ENCODE data around the gene CTNND2. TPM values are rescaled to one million over a fixed set of nuclear protein-coding genes. Genes with fewer than 3 reads are reported as not detected.

CTNND2 gene
- total RNA-seq, 1 experiment from 2014 or later: not detected

DNA sequence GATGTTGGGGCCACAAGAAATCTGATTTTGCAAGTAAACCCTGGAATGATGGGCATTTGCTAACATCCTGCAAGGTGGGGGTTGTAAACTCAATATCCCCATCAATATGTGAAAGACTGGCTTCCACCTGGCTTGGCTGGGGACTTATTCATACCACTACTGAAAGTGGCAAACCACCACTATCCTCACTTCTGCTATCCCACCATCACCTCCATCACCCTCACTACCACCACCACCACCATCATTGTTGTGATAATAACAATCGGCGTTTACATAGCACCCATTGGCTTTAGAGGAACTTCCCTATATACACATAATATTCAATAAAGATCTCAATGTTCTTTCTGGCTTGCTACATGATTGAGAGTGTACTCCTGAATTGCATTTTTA lies 918.5 kb downstream of the CTNND2 start:
- Histone ChIP-seq H3K4me3 (no peak overlapping the region), H3K4me1 (replicated peaks) (no peaks in the 10 kb centered on the region), H3K27me3 (replicated peaks) (no peaks in the 10 kb centered on the region; the same call in none of the 2 replicates), H3K36me3 (no peaks in the 10 kb centered on the region), H3K9me3 (replicated peaks) (no peaks in the 10 kb centered on the region), H3K27ac (no peak overlapping the region)
- no peak for DNase-seq (ENCODE audit: low read depth in 1 of 2, low spot score in 2 of 2)

DNA sequence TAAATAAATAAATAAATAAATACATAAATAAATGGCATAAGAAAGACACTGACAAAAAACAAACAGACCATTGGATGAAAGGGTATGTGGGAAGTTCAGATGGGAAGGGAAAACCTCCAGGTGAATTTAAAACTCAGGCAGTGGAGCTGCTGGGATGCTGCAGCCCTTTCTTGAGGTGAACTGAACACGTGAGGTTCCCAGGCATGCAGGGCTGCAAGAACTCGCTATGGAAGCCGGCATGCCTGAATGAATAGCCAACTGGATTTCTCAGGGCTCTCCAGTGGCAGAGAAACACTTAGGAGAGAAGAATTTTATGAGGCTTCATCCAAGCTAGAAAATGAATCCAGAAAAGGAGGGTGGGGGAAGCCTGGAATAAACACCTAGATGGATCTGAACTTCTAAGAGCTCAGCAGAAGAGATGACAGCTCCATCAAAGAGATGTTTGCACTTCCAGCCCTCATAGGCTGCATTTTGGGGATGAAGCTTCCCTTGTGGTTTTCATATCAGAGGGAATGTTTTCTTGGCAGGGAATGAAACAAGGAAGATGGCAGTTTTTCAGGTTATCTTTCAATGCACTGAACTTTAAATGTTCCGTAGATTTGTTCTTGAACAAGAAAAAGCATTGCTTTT lies 919.0 kb downstream of the CTNND2 start:
- no peak for DNase-seq (ENCODE audit: low read depth in 1 of 2, low spot score in 2 of 2)

DNA sequence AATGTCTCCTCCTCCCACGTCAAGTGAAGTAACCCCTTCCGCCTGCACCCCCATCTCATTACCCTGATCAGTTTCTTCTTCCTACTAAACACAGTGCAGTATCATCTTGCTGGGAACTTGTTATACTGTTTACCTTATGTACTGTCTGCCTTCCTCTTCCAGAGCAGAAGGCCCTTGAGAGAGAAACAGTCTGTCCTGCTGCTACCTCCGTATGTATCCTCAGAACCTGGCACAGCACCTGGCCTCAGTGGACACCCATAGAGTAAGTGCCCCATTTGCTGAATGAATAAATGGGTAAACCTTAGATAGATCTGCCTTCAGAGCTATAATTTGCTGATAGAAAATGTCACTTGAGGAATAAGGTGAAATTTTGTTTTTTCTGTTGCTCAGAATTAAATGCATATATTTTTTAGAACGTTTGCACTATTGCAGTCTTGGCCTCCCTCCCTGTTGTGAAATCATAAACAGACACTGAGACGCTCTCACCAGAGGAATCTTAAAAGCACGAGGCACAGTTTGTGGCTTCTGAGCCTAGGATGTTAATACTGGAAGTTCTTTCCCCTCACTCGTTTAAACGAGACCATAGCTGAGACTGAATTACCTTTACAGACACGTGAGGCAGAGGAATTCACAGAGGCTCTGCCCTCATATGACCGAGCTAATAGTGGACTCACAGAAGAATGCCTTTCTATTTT lies 920.1 kb downstream of the CTNND2 start:
- H3K4me1 ChIP-seq (replicated peaks): no peaks in the 10 kb centered on the region
- no peaks in the 10 kb centered on the region for H3K36me3 ChIP-seq
- H3K27me3 ChIP-seq (replicated peaks): no peaks in the 10 kb centered on the region; the same call in none of the 2 replicates
- DNase-seq (ENCODE audit: low read depth in 1 of 2, low spot score in 2 of 2): no peak
- no peaks in the 10 kb centered on the region for H3K9me3 ChIP-seq (replicated peaks)
- no peak overlapping the region for H3K4me3 ChIP-seq
- H3K27ac ChIP-seq: no peak overlapping the region

More for the DNA sequence above, 919.0 kb downstream of the CTNND2 start:
- no peak overlapping the region for H3K27ac ChIP-seq
- no peaks in the 10 kb centered on the region for H3K4me1 ChIP-seq (replicated peaks)
- H3K27me3 ChIP-seq (replicated peaks): no peaks in the 10 kb centered on the region; the same call in none of the 2 replicates
- no peak overlapping the region for H3K4me3 ChIP-seq
- no peaks in the 10 kb centered on the region for H3K36me3 ChIP-seq
- no peaks in the 10 kb centered on the region for H3K9me3 ChIP-seq (replicated peaks)

DNA sequence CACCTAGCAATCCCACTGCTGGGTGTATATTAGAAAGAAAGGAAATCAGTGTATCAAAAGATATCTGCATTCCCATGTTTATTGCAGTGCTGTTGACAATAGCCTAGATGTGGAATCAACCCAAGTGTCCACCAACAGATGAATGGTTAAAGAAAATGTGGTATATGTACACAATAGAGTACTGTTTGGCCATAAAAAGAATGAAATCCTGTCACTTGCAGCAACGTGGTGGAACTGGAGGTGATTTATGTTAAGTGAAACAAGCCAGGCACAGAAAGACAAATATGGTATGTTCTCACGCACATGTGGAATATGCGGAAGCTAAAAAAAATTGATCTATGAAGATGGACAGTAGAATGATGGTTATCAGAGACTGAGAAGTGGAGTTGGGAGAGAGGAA lies 921.6 kb downstream of the CTNND2 start:
- no peak overlapping the region for H3K4me3 ChIP-seq
- no peak for DNase-seq (ENCODE audit: low read depth in 1 of 2, low spot score in 2 of 2)
- H3K27me3 ChIP-seq (replicated peaks): no peaks in the 10 kb centered on the region; the same call in none of the 2 replicates
- H3K9me3 ChIP-seq (replicated peaks): no peaks in the 10 kb centered on the region
- H3K27ac ChIP-seq: no peak overlapping the region
- no peaks in the 10 kb centered on the region for H3K4me1 ChIP-seq (replicated peaks)
- H3K36me3 ChIP-seq: no peaks in the 10 kb centered on the region

DNA sequence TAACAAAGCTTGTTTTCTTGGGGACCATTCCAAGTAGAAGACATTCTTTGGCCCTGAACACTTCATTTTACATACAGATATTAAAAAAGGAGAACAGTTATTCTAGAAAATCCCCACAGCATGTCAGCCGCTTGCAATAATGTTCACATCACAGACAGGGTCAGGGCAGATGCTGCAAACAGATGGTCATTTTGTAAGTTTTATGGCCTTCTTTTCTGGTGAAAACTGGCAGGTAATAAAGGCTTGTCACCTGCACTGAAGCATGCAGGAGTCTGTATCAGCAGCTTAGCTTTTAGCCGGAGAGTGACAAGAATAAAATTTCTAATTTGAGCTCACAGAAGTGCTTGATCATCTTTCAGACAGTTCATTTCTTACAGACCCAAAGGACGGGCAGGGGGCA lies 922.3 kb downstream of the CTNND2 start:
- Histone ChIP-seq H3K27me3 (replicated peaks) (no peaks in the 10 kb centered on the region; the same call in none of the 2 replicates), H3K4me1 (replicated peaks) (no peaks in the 10 kb centered on the region), H3K9me3 (replicated peaks) (no peaks in the 10 kb centered on the region), H3K36me3 (no peaks in the 10 kb centered on the region), H3K4me3 (no peak overlapping the region), H3K27ac (no peak overlapping the region)
- DNase-seq (ENCODE audit: low read depth in 1 of 2, low spot score in 2 of 2): no peak

DNA sequence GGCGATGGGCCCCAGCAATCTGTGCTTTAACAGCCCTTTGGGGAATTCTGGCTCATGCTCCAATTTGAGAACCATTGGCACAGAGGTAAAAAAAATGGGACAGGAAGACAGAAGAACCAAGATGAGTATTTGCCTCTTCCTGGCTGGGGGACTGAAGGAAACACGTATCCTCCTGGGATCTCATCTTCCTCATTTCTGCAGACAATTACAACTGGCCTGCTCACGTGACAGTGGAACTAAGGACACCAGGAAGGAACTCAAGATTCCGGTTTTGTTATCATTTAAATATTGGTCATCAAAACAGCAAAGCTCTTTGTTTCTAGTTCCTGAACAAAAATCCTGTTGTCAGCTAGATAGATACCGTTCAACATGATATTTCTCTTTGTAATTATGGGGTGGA lies 927.2 kb downstream of the CTNND2 start:
- Histone ChIP-seq H3K27me3 (replicated peaks) (peaks cover 13% of the 10 kb centered on the region), H3K36me3 (no peaks in the 10 kb centered on the region), H3K4me1 (replicated peaks) (no peaks in the 10 kb centered on the region), H3K27ac (no peak overlapping the region), H3K4me3 (no peak overlapping the region), H3K9me3 (replicated peaks) (0 out of 2 replicates have a peak, but pooled peaks cover 5% of the 10 kb centered on the region)
- DNase-seq (ENCODE audit: low read depth in 1 of 2, low spot score in 2 of 2): no peak

DNA sequence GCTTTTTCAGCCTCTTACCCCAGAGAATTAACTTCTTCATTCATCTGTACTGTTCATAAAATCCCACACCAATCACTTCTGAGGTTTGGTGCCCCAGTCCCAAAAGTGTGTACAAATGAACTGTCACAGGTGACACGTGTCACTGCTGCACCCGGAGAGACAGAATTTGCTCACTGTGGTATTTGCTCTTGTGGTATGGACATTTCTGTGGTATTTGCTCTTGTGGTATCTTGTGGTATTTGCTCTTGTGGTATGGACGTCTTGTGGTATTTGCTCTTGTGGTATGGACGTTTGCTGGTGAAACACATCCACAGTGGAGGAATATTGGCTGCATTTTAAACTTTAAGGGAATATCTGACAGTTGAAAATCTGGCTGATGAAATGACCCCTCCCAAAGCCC lies 928.3 kb downstream of the CTNND2 start:
- DNase-seq (ENCODE audit: low read depth in 1 of 2, low spot score in 2 of 2): peak in 1 of 2 experiments; percentile 25
- no peak overlapping the region for H3K4me3 ChIP-seq
- H3K36me3 ChIP-seq: no peaks in the 10 kb centered on the region
- peaks cover 5% of the 10 kb centered on the region; the same call in 1 of the 2 replicates for H3K9me3 ChIP-seq (replicated peaks)
- no peak overlapping the region for H3K27ac ChIP-seq
- H3K27me3 ChIP-seq (replicated peaks): peaks cover 15% of the 10 kb centered on the region
- no peaks in the 10 kb centered on the region for H3K4me1 ChIP-seq (replicated peaks)

DNA sequence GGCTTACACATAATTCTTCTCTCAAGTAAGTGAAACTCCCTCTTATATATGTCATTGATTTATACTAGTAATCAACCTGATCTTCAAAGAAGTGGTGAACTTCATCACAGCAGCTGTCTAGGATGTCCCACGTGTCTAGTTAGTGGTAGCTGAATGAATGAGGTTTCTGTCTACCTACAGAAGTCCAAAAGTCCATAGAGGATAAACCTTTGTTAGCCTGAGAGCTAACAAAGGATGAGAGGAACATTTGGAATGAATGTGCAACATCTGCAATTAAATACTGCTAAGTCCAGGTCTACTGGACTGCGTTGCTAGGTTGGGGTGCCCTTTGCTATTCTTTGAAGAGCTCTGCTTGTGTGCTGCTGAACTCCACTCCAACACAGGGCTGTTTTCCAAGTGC lies 929.4 kb downstream of the CTNND2 start:
- Histone ChIP-seq H3K9me3 (replicated peaks) (peaks cover 5% of the 10 kb centered on the region; the same call in 1 of the 2 replicates), H3K4me1 (replicated peaks) (no peaks in the 10 kb centered on the region), H3K27ac (no peak overlapping the region), H3K4me3 (no peak overlapping the region), H3K36me3 (no peaks in the 10 kb centered on the region), H3K27me3 (replicated peaks) (peaks cover 15% of the 10 kb centered on the region; the same call in 1 of the 2 replicates)
- no peak for DNase-seq (ENCODE audit: low read depth in 1 of 2, low spot score in 2 of 2)

DNA sequence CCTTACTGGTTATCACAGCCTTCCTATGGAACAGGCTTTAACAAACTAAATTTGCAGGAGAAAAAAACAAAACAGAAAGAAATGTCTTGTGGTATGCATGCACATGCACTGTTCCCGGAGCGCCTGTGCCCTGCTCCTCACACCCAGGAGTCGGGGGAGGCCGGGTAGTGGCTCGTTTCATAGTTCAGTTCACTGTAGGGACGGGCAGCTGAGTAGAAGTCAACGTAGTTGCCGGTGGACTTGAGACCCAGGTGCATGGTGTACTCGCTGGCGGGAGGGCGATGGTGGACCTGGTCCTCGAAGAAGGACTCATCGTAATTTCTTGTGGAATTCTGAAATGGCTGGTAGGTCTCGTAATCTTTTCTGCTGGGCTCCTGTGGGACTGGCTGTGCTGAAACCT lies 930.9 kb downstream of the CTNND2 start:
- no peaks in the 10 kb centered on the region for H3K4me1 ChIP-seq (replicated peaks)
- DNase-seq (ENCODE audit: low read depth in 1 of 2, low spot score in 2 of 2): no peak

DNA sequence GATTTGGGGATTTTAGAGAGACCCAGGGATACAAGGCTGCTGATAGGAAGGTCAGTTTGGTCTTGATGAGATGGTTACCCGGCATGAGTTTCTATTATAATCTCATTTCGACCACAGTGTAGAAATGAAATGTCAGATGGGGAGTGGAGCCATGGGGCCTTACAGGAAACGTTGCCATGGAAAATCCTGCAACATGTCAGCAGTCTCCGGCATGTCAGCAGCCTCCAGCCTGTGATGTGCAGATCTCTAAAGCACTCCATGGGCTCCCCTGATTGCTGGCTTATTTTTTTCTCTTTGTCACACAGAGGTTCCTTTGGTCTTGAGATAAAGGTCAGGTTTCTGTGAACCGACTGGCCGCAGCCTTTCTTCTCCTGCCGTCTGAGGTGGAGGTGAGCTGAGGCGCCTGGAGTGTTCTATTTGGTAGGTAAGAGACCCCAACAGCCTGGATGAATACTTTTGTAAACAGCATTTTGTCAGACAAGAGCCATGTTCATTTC lies 934.5 kb downstream of the CTNND2 start:
- no peaks in the 10 kb centered on the region for H3K4me1 ChIP-seq (replicated peaks)
- DNase-seq (ENCODE audit: low read depth in 1 of 2, low spot score in 2 of 2): no peak

More for the DNA sequence above, 930.9 kb downstream of the CTNND2 start:
- no peak overlapping the region for H3K27ac ChIP-seq
- peaks cover 5% of the 10 kb centered on the region; the same call in 1 of the 2 replicates for H3K9me3 ChIP-seq (replicated peaks)
- H3K36me3 ChIP-seq: no peaks in the 10 kb centered on the region
- peaks cover 15% of the 10 kb centered on the region; the same call in 1 of the 2 replicates for H3K27me3 ChIP-seq (replicated peaks)
- no peak overlapping the region for H3K4me3 ChIP-seq

DNA sequence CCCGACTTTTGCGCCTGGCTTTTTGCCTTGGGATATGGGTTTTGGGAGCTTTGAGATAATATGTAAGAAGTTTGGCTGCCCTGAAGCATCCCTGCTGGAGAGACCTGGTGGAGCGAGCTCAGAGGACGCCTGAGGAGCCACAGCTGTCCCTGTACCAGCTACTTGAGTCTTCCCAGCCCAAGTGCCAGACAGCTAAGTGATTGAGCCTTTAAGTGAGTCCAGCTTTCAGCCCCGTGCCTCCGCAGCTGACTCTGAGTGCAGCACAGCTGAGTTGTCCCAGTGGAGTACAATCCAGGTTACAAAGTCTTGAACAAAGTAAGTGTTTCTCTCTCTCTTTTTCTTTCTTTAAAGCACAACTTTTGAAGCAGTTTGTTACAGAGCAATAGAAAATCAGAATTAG lies 939.4 kb downstream of the CTNND2 start:
- Histone ChIP-seq H3K36me3 (no peaks in the 10 kb centered on the region), H3K4me1 (replicated peaks) (no peaks in the 10 kb centered on the region), H3K27ac (no peak overlapping the region), H3K9me3 (replicated peaks) (no peaks in the 10 kb centered on the region), H3K27me3 (replicated peaks) (peaks cover 16% of the 10 kb centered on the region), H3K4me3 (no peak overlapping the region)
- no peak for DNase-seq (ENCODE audit: low read depth in 1 of 2, low spot score in 2 of 2)

More for the DNA sequence above, 934.5 kb downstream of the CTNND2 start:
- H3K36me3 ChIP-seq: no peaks in the 10 kb centered on the region
- H3K4me3 ChIP-seq: no peak overlapping the region
- H3K9me3 ChIP-seq (replicated peaks): no peaks in the 10 kb centered on the region; the same call in 1 of the 2 replicates
- H3K27me3 ChIP-seq (replicated peaks): peaks cover 11% of the 10 kb centered on the region
- no peak overlapping the region for H3K27ac ChIP-seq

DNA sequence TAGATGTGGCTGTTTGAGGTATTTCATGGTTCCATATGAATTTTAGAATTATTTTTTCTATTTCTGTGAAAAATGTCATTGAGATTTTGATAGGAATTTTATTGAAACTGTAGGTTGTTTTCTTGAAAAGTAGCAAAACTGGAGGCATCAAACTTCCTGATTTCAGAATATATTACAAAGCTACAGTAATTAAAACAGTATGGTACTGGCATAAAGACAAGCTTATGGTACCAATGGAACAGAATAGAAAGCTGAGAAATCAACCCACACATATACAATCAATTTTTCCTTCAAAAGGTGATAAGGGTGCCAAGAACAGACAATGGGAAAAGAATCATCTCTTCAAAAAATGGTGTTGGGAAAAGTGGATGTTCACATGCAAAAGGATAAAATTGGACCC lies 945.5 kb downstream of the CTNND2 start:
- Histone ChIP-seq H3K4me3 (no peak overlapping the region), H3K4me1 (replicated peaks) (no peaks in the 10 kb centered on the region), H3K27me3 (replicated peaks) (no peaks in the 10 kb centered on the region), H3K36me3 (no peaks in the 10 kb centered on the region), H3K27ac (no peak overlapping the region), H3K9me3 (replicated peaks) (peaks cover 6% of the 10 kb centered on the region)
- no peak for DNase-seq (ENCODE audit: low read depth in 1 of 2, low spot score in 2 of 2)

DNA sequence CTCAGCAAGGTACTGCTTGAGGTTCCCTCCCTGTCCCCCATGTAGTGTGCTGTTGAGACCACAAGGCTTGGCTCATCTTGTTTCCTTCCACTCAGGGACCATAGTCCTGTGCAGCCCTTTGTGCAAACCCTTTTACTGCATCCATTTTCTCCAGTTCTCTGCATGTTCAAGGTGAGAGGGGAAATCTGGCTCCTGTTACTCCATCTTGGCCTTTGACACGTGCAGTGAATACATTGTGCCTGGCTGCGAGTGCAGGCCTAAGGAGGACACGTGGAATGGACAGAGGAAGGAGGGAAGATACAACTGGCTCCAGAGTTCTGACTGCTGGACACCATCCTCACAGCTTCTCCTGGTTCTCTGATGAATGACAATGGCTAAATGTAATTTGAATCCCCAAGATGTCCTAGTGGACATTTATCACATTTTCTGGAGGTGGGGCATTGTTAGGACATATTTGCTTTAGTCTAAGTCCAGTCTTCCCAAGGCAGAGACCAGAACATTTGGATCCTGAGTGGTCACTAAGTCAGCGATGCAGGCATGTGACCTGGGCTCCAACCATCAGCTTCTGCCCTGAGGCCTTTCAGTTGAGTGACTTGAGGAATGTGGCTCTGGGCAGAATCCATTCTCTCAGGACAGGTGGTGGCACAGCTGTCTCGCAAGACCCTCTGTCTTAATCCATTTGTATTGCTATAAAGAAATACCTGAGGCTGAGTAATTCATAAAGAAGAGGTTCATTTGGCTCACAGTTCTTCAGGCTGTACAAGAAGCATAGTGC lies 954.2 kb downstream of the CTNND2 start:
- H3K4me1 ChIP-seq (replicated peaks): no peaks in the 10 kb centered on the region
- H3K36me3 ChIP-seq: no peaks in the 10 kb centered on the region
- no peak overlapping the region for H3K27ac ChIP-seq
- no peak for DNase-seq (ENCODE audit: low read depth in 1 of 2, low spot score in 2 of 2)
- H3K4me3 ChIP-seq: no peak overlapping the region
- H3K9me3 ChIP-seq (replicated peaks): no peaks in the 10 kb centered on the region
- 0 out of 2 replicates have a peak, but pooled peaks cover 7% of the 10 kb centered on the region for H3K27me3 ChIP-seq (replicated peaks)

Measured in SJSA1 (cell line).